SK-N-SH (cell line): Measurements from ENCODE around the gene ABCB9. TPM values are rescaled to one million over a fixed set of nuclear protein-coding genes. Genes with fewer than 3 reads are reported as not detected.

Experiments
- CTCF ChIA-PET: fragments of 300-600, 350-600 bp; formaldehyde crosslinking; extraction: SDS; loops from one replicate; lab custom pipeline; 2021; lab: Yijun Ruan, JAX
- POLR2A ChIA-PET: fragments of 350-600 bp; sonication (Branson Sonifier 250); formaldehyde crosslinking; extraction: SDS; loops from one replicate; lab custom pipeline; 2020; ENCODE audit warnings: antibody characterized with exemption, inconsistent platforms; lab: Yijun Ruan, JAX
- DNase-seq: peaks from one replicate; pipeline ENCODE4 v3.0.0; 2012
- H2AFZ ChIP-seq: fragments of 200-600 bp; sonication (generic); 2 replicates; pipeline ENCODE4 v1.8.1; 2016; ENCODE audit warnings: antibody characterized with exemption, mild to moderate bottlenecking, low read depth
- H3F3A ChIP-seq: fragments of 200-600 bp; sonication (generic); replicated peaks from 2 replicates; pipeline ENCODE3; 2016; ENCODE audit warnings: antibody characterized with exemption, mild to moderate bottlenecking; ENCODE audit not compliant: insufficient read depth
- H3K27ac ChIP-seq, 2 experiments: fragments of 200-500 bp in 1 of 2; fragments of 200-600 bp in 1 of 2; sonication (Bioruptor generic) in 1 of 2; sonication (generic), shearing (Covaris generic) in 1 of 2; 2 replicates each; pipeline versions ENCODE4 v1.5.1 to v1.6.1; 2014 to 2016; ENCODE audit warnings: low read depth in 2 of 2, inconsistent platforms in 1 of 2, low read length in 1 of 2, mild to moderate bottlenecking in 1 of 2, mixed read lengths in 1 of 2
- H3K27me3 ChIP-seq: fragments of 200-600 bp; sonication (generic), shearing (Covaris generic); 2 replicates; pipeline ENCODE4 v1.6.1; 2016; ENCODE audit warnings: mixed run types; ENCODE audit not compliant: insufficient read depth
- H3K36me3 ChIP-seq, 2 experiments: fragments of 200-500 bp in 1 of 2; fragments of 200-600 bp in 1 of 2; sonication (Bioruptor generic) in 1 of 2; sonication (generic) in 1 of 2; replicated peaks in 1 of 2; 2 replicates each; pipeline versions ENCODE3 to v1.5.1; 2014 to 2016; ENCODE audit warnings: low read length in 1 of 2, mild to moderate bottlenecking in 1 of 2; ENCODE audit not compliant: insufficient read depth in 2 of 2, control insufficient read depth in 1 of 2
- H3K4me1 ChIP-seq, 2 experiments: fragments of 200-500 bp in 1 of 2; fragments of 200-600 bp in 1 of 2; sonication (Bioruptor generic) in 1 of 2; sonication (generic), shearing (Covaris generic) in 1 of 2; 2 replicates each; pipeline versions ENCODE4 v1.5.1 to v1.6.1; 2014 to 2016; ENCODE audit warnings: low read depth in 1 of 2, low read length in 1 of 2, mixed run types in 1 of 2; ENCODE audit not compliant: insufficient read depth in 2 of 2, control insufficient read depth in 1 of 2
- H3K4me2 ChIP-seq: fragments of 200-600 bp; sonication (generic), shearing (Covaris generic); 2 replicates; pipeline ENCODE4 v1.6.1; 2017; ENCODE audit warnings: mixed run types
- H3K4me3 ChIP-seq, 2 experiments: fragments of 200-500 bp in 1 of 2; fragments of 200-600 bp in 1 of 2; sonication (Bioruptor generic) in 1 of 2; sonication (generic), shearing (Covaris generic) in 1 of 2; 2 replicates each; pipeline versions ENCODE4 v1.5.1 to v1.8.1; 2014 to 2016; ENCODE audit warnings: low read depth in 2 of 2, inconsistent platforms in 1 of 2, low read length in 1 of 2, mild to moderate bottlenecking in 1 of 2, mixed read lengths in 1 of 2, moderate library complexity in 1 of 2
- H3K79me2 ChIP-seq: fragments of 200-600 bp; sonication (generic); 2 replicates; pipeline ENCODE4 v1.8.1; 2017; ENCODE audit warnings: mild to moderate bottlenecking; ENCODE audit not compliant: insufficient read depth
- H3K9ac ChIP-seq: fragments of 200-600 bp; sonication (generic); 2 replicates; pipeline ENCODE4 v1.6.1; 2017; ENCODE audit warnings: mixed run types
- H3K9me2 ChIP-seq: fragments of 200-600 bp; sonication (generic); 2 replicates; pipeline ENCODE4 v1.6.1; 2017; ENCODE audit warnings: mixed run types
- H3K9me3 ChIP-seq: fragments of 200-600 bp; sonication (generic); 2 replicates; pipeline ENCODE4 v1.6.1; 2017; ENCODE audit warnings: mixed run types, mild to moderate bottlenecking, moderate library complexity
- H4K20me1 ChIP-seq: fragments of 200-600 bp; sonication (generic); 2 replicates; pipeline ENCODE4 v1.6.1; 2017; ENCODE audit warnings: mild to moderate bottlenecking, mixed run types; ENCODE audit not compliant: insufficient read depth
- FOXJ3 ChIP-seq: sonication (generic); formaldehyde crosslinking; IDR thresholded peaks from 2 replicates; pipeline ENCODE4 v1.5.1; 2020; ENCODE audit warnings: mild to moderate bottlenecking, missing genetic modification reagents
- JUND ChIP-seq: IDR thresholded peaks from 2 replicates; pipeline ENCODE4 v1.4.0; 2012
- POLR2AphosphoS5 ChIP-seq: IDR thresholded peaks from 2 replicates; pipeline ENCODE4 v1.6.1; 2012; ENCODE audit warnings: low read depth, low read length
- RAD21 ChIP-seq: IDR thresholded peaks from 2 replicates; pipeline ENCODE4 v1.6.1; 2012; ENCODE audit warnings: mild to moderate bottlenecking, low read length
- TAF1 ChIP-seq: IDR thresholded peaks from 2 replicates; pipeline ENCODE4 v1.6.1; 2012; ENCODE audit warnings: low read depth, mild to moderate bottlenecking, low read length, moderate library complexity, borderline replicate concordance
- TCF12 ChIP-seq: IDR thresholded peaks from 2 replicates; pipeline ENCODE4 v1.4.0; 2012
- TEAD4 ChIP-seq: IDR thresholded peaks from 2 replicates; pipeline ENCODE4 v1.4.0; 2012; ENCODE audit warnings: mild to moderate bottlenecking, borderline replicate concordance; ENCODE audit not compliant: insufficient read depth
- WGBS: methylation state at CpG from one replicate; pipeline ENCODE4 v1.1.6; 2017; ENCODE audit warnings: low lambda C conversion rate; 5-methylcytosine and 5-hydroxymethylcytosine counted together
- polyA plus RNA-seq, 3 experiments: library from polyadenylated mRNA; depleted of rRNA; stranded (reverse); fragments of >200 nt; gene quantifications; 2 replicates each; pipeline ENCODE4 v1.2.3, GENCODE V29; 2012
- TF ChIP-seq, protein P1 (sequence below): IDR thresholded peaks from 2 replicates; pipeline ENCODE4 v1.4.0; 2012; ENCODE audit warnings: low read depth, borderline replicate concordance
- TF ChIP-seq, protein P2 (sequence below): IDR thresholded peaks from 2 replicates; pipeline ENCODE4 v1.4.0; 2012; ENCODE audit warnings: low read depth
- TF ChIP-seq, protein P3 (sequence below): fragments of 200-600 bp; sonication (generic); IDR thresholded peaks from 2 replicates; pipeline ENCODE4 v1.6.1; 2017; ENCODE audit warnings: antibody characterized with exemption, mild to moderate bottlenecking, moderate library complexity

Gene ABCB9
- polyA plus RNA-seq, 1 of the 3 experiments (the other 2 are of a cell fraction) = 6.2 TPM

DNA sequence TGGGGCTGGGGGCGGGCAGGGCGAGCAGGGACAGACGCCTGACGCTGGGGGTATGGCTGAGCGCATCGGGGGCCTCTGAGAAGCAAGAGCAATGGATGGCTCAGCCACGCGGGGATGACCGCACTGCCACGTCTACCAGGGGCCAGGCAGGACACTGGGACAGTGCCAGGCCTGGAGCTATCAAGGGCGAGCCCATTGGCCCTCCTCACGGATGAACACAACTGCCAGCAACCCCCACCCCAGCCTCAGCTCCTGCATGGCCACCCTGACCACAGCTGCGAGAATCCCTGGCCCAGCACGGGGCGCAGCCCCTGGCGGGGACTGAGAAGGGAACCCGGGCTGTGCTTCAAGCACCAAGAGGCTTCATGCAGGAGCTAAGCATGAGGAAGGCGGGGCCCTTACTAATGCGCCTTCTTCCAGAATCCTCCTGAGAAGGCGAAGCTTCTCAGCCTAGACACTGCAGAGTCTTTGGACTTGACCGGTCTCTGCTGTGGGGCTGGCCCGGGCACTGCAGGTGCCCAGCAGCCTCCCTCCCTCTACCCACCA, 23.7 kb upstream of the ABCB9 start (continued):
- TF ChIP-seq, protein P1, sequence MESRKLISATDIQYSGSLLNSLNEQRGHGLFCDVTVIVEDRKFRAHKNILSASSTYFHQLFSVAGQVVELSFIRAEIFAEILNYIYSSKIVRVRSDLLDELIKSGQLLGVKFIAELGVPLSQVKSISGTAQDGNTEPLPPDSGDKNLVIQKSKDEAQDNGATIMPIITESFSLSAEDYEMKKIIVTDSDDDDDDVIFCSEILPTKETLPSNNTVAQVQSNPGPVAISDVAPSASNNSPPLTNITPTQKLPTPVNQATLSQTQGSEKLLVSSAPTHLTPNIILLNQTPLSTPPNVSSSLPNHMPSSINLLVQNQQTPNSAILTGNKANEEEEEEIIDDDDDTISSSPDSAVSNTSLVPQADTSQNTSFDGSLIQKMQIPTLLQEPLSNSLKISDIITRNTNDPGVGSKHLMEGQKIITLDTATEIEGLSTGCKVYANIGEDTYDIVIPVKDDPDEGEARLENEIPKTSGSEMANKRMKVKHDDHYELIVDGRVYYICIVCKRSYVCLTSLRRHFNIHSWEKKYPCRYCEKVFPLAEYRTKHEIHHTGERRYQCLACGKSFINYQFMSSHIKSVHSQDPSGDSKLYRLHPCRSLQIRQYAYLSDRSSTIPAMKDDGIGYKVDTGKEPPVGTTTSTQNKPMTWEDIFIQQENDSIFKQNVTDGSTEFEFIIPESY = no peak
- TF ChIP-seq FOXJ3 (CRISPR knock-in tag) (no peak), TAF1 (no peak), POLR2AphosphoS5 (no peak), RAD21 (no peak)
- TF ChIP-seq, all 33 proteins: peak for 0

DNA sequence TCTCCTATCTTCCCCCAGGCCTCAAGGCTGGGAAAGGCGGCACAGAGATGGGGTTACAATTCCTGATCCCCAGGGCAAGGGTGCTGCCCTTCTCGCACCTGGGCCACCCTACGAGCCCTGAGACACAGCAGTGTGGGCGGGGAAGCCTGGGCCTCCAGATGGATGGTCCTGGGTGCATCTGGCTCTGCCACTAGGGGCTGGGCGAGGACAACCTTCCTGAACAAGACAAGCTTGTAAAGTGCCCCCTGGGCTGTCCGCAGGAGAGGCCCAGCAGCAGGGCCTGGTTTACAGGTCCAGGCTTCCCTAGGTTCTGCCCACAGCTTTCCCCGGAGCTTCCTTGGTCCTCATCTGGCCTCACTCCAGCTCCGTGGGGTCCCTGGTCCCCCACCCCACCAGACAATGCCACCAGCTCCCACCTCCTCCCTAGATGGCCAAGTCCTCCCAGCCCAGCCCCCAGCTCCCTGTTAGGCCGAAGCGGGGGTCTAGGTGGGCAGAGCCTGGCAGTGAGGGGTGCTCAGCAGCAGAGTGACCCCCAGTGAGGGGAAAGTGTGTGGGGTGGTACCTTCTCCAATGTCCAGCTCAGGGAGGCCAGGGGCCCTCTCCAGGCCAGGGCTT, 23.1 kb upstream of the ABCB9 start:
- CTCF ChIA-PET = interaction anchor here (1.4 kb wide), 1 partner anchor 54 kb away, joined by 5 read pairs; no protein-coding TSS in a partner anchor
- H3K79me2 ChIP-seq = no peaks in the 10 kb centered on the region
- no peak for DNase-seq
- 91% methylated on average over 7 of the region's 10 CpGs for WGBS
- H4K20me1 ChIP-seq = no peaks in the 10 kb centered on the region
- no peak overlapping the region for H3K4me3 ChIP-seq
- H3K4me1 ChIP-seq = no peaks in the 10 kb centered on the region
- TF ChIP-seq, protein P2, sequence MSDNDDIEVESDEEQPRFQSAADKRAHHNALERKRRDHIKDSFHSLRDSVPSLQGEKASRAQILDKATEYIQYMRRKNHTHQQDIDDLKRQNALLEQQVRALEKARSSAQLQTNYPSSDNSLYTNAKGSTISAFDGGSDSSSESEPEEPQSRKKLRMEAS = no peak
- TF ChIP-seq, protein P3, sequence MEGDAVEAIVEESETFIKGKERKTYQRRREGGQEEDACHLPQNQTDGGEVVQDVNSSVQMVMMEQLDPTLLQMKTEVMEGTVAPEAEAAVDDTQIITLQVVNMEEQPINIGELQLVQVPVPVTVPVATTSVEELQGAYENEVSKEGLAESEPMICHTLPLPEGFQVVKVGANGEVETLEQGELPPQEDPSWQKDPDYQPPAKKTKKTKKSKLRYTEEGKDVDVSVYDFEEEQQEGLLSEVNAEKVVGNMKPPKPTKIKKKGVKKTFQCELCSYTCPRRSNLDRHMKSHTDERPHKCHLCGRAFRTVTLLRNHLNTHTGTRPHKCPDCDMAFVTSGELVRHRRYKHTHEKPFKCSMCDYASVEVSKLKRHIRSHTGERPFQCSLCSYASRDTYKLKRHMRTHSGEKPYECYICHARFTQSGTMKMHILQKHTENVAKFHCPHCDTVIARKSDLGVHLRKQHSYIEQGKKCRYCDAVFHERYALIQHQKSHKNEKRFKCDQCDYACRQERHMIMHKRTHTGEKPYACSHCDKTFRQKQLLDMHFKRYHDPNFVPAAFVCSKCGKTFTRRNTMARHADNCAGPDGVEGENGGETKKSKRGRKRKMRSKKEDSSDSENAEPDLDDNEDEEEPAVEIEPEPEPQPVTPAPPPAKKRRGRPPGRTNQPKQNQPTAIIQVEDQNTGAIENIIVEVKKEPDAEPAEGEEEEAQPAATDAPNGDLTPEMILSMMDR = 0 out of 2 replicates have a peak, but pooled peaks have one; percentile 6
- H2AFZ ChIP-seq = no peak overlapping the region
- no peak overlapping the region for H3K4me2 ChIP-seq
- H3K9ac ChIP-seq = no peak overlapping the region
- no peak overlapping the region for H3K27ac ChIP-seq
- H3K9me2 ChIP-seq = no peaks in the 10 kb centered on the region
- H3F3A ChIP-seq = peaks cover 3% of the 10 kb centered on the region
- POLR2A ChIA-PET = interaction anchor here (1.8 kb wide), 1 partner anchor 10 kb away, joined by 6 read pairs; no protein-coding TSS in a partner anchor
- H3K36me3 ChIP-seq = peaks cover 0 to 3% of the 10 kb centered on the region in 2 experiments
- H3K9me3 ChIP-seq = no peaks in the 10 kb centered on the region
- no peaks in the 10 kb centered on the region for H3K27me3 ChIP-seq

DNA sequence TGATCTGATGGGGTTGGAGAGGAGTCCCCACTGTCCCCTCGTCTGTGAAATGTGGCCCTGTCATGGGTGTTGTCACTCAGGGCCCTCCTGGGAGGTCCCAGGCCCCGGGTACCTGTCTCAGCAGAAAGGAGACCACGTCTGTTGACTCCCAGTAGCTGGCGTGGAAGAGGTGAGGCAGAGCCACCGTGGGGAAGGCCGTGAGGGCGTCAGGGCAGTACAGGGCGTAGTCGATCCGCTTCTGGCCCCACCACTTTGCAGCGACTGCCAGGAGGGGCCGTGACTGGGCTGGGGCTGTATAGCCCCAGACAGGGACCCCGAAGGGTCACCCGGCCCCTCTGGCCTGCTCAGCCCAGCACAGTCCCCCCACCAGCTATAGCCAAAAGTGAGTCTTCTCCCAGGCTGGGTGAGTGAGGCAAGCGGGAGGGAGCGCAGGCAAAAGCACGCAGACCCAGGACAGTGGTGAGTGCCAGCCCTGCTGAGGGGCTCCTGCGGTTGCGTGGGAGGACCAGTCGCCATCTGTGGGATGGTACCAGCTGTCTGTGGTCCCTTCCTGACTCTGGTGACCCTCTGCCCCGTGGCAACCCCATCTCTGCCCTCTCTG, 22.4 kb upstream of the ABCB9 start:
- Histone ChIP-seq H4K20me1 (no peaks in the 10 kb centered on the region), H3K9me3 (no peaks in the 10 kb centered on the region), H2AFZ (no peak overlapping the region), H3K27ac (no peak overlapping the region), H3K9ac (no peak overlapping the region), H3K27me3 (no peaks in the 10 kb centered on the region), H3K9me2 (no peaks in the 10 kb centered on the region), H3K4me3 (no peak overlapping the region), H3K79me2 (no peaks in the 10 kb centered on the region), H3K4me2 (no peak overlapping the region), H3K36me3 (peaks cover 0 to 3% of the 10 kb centered on the region in 2 experiments), H3K4me1 (no peaks in the 10 kb centered on the region), H3F3A (peaks cover 7% of the 10 kb centered on the region)
- no peak for TF ChIP-seq TEAD4
- TF ChIP-seq JUND = no peak
- no peak for TF ChIP-seq FOXJ3 (CRISPR knock-in tag)
- no peak for TF ChIP-seq TCF12
- DNase-seq = no peak
- 95% methylated on average over 15 of the region's 21 CpGs for WGBS
- CTCF ChIA-PET = interaction anchor here (1.4 to 1.6 kb wide), 2 partner anchors 54 to 84 kb away, joined by 3 to 5 read pairs; no protein-coding TSS in a partner anchor
- POLR2A ChIA-PET = interaction anchor here (1.8 kb wide), 1 partner anchor 9 kb away, joined by 6 read pairs; no protein-coding TSS in a partner anchor
